H1 (cell line): ENCODE results near the gene TMEM25. TPM values are rescaled to one million over a fixed set of nuclear protein-coding genes. Genes with fewer than 3 reads are reported as not detected.

Experiments
- CTCF ChIA-PET: fragments of 300-600 bp; sonication (Branson Sonifier 250); formaldehyde crosslinking; loops from one replicate; lab custom pipeline; 2021; ENCODE audit not compliant: partially characterized antibody; lab: Charles Lee
- POLR2A ChIA-PET: fragments of 300-600 bp; sonication (Branson Sonifier 250); formaldehyde crosslinking; loops from one replicate; lab custom pipeline; 2021; ENCODE audit warnings: inconsistent platforms; ENCODE audit not compliant: partially characterized antibody; lab: Charles Lee
- DNase-seq, 2 experiments: peaks; one replicate each; pipeline versions ENCODE4 v3.0.0 to v3.0.0-alpha.2; 2010 to 2022; ENCODE audit warnings: low spot score in 2 of 2, low read depth in 1 of 2, mixed read lengths in 1 of 2
- FAIRE-seq: peaks from 2 replicates; lab custom pipeline; 2011; peaks lifted over from hg19 to GRCh38; lab: Jason Lieb, UNC
- H2AFZ ChIP-seq: 2 replicates; pipeline ENCODE4 v1.8.1; 2012; ENCODE audit warnings: low read length, inconsistent platforms
- H2AK5ac ChIP-seq: 2 replicates; pipeline ENCODE4 v1.6.1; 2013; ENCODE audit warnings: low read depth, low read length
- H2BK120ac ChIP-seq: replicated peaks from 2 replicates; pipeline ENCODE3; 2013; ENCODE audit warnings: low read depth, low read length, inconsistent platforms
- H2BK12ac ChIP-seq: 2 replicates; pipeline ENCODE4 v1.6.1; 2013; ENCODE audit warnings: low read depth, low read length
- H2BK15ac ChIP-seq: 2 replicates; pipeline ENCODE4 v1.6.1; 2013; ENCODE audit warnings: low read length
- H2BK20ac ChIP-seq: 2 replicates; pipeline ENCODE4 v1.6.1; 2013; ENCODE audit warnings: low read length
- H2BK5ac ChIP-seq: 2 replicates; pipeline ENCODE4 v1.6.1; 2013; ENCODE audit warnings: low read depth, low read length
- H3K14ac ChIP-seq: 2 replicates; pipeline ENCODE4 v1.6.1; 2013; ENCODE audit warnings: inconsistent platforms; ENCODE audit not compliant: insufficient read length
- H3K18ac ChIP-seq: 2 replicates; pipeline ENCODE4 v1.6.1; 2013; ENCODE audit warnings: low read length; ENCODE audit errors: extremely low read depth
- H3K23ac ChIP-seq: 2 replicates; pipeline ENCODE4 v1.6.1; 2013; ENCODE audit warnings: inconsistent platforms; ENCODE audit not compliant: insufficient read length
- H3K23me2 ChIP-seq: 2 replicates; pipeline ENCODE4 v1.6.1; 2013; ENCODE audit warnings: low read depth, low read length
- H3K27ac ChIP-seq: 2 replicates; pipeline ENCODE4 v1.6.1; 2011; ENCODE audit warnings: low read depth, low read length, inconsistent platforms
- H3K27me3 ChIP-seq, 4 experiments: replicated peaks in 1 of 4; 1 replicate in 1 of 4; 2 replicates in 3 of 4; pipeline versions ENCODE4 v1.6.1 to v1.8.1; 2011 to 2013; ENCODE audit warnings: low read length in 3 of 4, mild to moderate bottlenecking in 3 of 4, inconsistent platforms in 2 of 4, mixed read lengths in 2 of 4, moderate library complexity in 1 of 4; ENCODE audit not compliant: control insufficient read depth in 3 of 4, insufficient read depth in 3 of 4; ENCODE audit errors: extremely low read depth in 1 of 4
- H3K36me3 ChIP-seq, 4 experiments: 2 replicates each; pipeline versions ENCODE4 v1.6.1 to v1.8.1; 2011 to 2013; ENCODE audit warnings: mild to moderate bottlenecking in 4 of 4, low read length in 3 of 4, moderate library complexity in 2 of 4, control low read depth in 1 of 4, inconsistent platforms in 1 of 4; ENCODE audit not compliant: insufficient read depth in 4 of 4, control insufficient read depth in 2 of 4
- H3K4ac ChIP-seq: replicated peaks from 2 replicates; pipeline ENCODE3; 2013; ENCODE audit warnings: low read length, low read depth, mixed read lengths, inconsistent platforms; ENCODE audit not compliant: insufficient read length
- H3K4me1 ChIP-seq, 4 experiments: replicated peaks in 1 of 4; 1 replicate in 1 of 4; 2 replicates in 3 of 4; pipeline versions ENCODE4 v1.6.1 to v1.8.1; 2011 to 2013; ENCODE audit warnings: low read length in 3 of 4, inconsistent platforms in 2 of 4, mixed read lengths in 1 of 4; ENCODE audit not compliant: insufficient read depth in 4 of 4, control insufficient read depth in 3 of 4
- H3K4me2 ChIP-seq, 2 experiments: 2 replicates each; pipeline versions ENCODE4 v1.6.1 to v1.8.1; 2011 to 2013; ENCODE audit warnings: low read depth in 2 of 2, low read length in 2 of 2, control low read depth in 1 of 2, inconsistent platforms in 1 of 2, mild to moderate bottlenecking in 1 of 2; ENCODE audit not compliant: insufficient read depth in 1 of 2
- H3K4me3 ChIP-seq, 4 experiments: fragments of 200-600, 300-600 bp in 1 of 4; sonication (generic), shearing (Covaris generic), sonication (Bioruptor Twin) in 1 of 4; 2 replicates each; pipeline versions ENCODE4 v1.5.1 to v1.8.1; 2011 to 2016; ENCODE audit warnings: low read length in 4 of 4, low read depth in 3 of 4, control low read depth in 2 of 4, inconsistent platforms in 2 of 4, mild to moderate bottlenecking in 2 of 4, mixed read lengths in 1 of 4, moderate library complexity in 1 of 4; ENCODE audit not compliant: insufficient read depth in 2 of 4; ENCODE audit errors: extremely low read depth in 1 of 4
- H3K56ac ChIP-seq: replicated peaks from 2 replicates; pipeline ENCODE3; 2013; ENCODE audit warnings: low read depth, mild to moderate bottlenecking, mixed read lengths, low read length, inconsistent platforms; ENCODE audit not compliant: insufficient read length
- H3K79me1 ChIP-seq: 2 replicates; pipeline ENCODE4 v1.6.1; 2013; ENCODE audit warnings: low read depth, low read length, control low read depth
- H3K79me2 ChIP-seq, 2 experiments: 2 replicates each; pipeline versions ENCODE4 v1.6.1 to v1.8.1; 2012 to 2013; ENCODE audit warnings: low read length in 2 of 2, mild to moderate bottlenecking in 2 of 2, inconsistent platforms in 1 of 2; ENCODE audit not compliant: insufficient read depth in 2 of 2, control insufficient read depth in 1 of 2
- H3K9ac ChIP-seq, 4 experiments: replicated peaks in 1 of 4; 1 replicate in 1 of 4; 2 replicates in 3 of 4; pipeline versions ENCODE4 v1.6.1 to v1.8.1; 2011 to 2013; ENCODE audit warnings: low read depth in 3 of 4, low read length in 3 of 4, control low read depth in 2 of 4, mild to moderate bottlenecking in 2 of 4, moderate library complexity in 2 of 4, inconsistent platforms in 1 of 4; ENCODE audit errors: extremely low read depth in 1 of 4
- H3K9me3 ChIP-seq, 2 experiments: 2 replicates each; pipeline versions ENCODE4 v1.6.1 to v1.8.1; 2012 to 2013; ENCODE audit warnings: mild to moderate bottlenecking in 2 of 2, moderate library complexity in 2 of 2, control low read depth in 1 of 2, inconsistent platforms in 1 of 2, low read depth in 1 of 2, low read length in 1 of 2, mixed read lengths in 1 of 2; ENCODE audit not compliant: insufficient read depth in 2 of 2
- H4K20me1 ChIP-seq, 2 experiments: replicated peaks in 1 of 2; 2 replicates each; pipeline versions ENCODE3 to v1.8.1; 2011 to 2013; ENCODE audit warnings: inconsistent platforms in 2 of 2, low read length in 2 of 2, mild to moderate bottlenecking in 1 of 2; ENCODE audit not compliant: insufficient read depth in 2 of 2, control insufficient read depth in 1 of 2
- H4K5ac ChIP-seq: 2 replicates; pipeline ENCODE4 v1.6.1; 2013; ENCODE audit warnings: low read length, low read depth, mixed read lengths, inconsistent platforms; ENCODE audit not compliant: insufficient read length
- H4K8ac ChIP-seq: 2 replicates; pipeline ENCODE4 v1.8.0; 2013; ENCODE audit warnings: mild to moderate bottlenecking, moderate library complexity, low read length, inconsistent platforms; ENCODE audit not compliant: insufficient read depth; ENCODE audit errors: extremely low read depth
- H4K91ac ChIP-seq: replicated peaks from 2 replicates; pipeline ENCODE3; 2013; ENCODE audit warnings: low read length, mixed read lengths, inconsistent platforms; ENCODE audit not compliant: insufficient read length
- E2F6 ChIP-seq: IDR thresholded peaks from 2 replicates; pipeline ENCODE4 v1.6.1; 2012; ENCODE audit warnings: inconsistent platforms
- GABPA ChIP-seq: IDR thresholded peaks from 2 replicates; pipeline ENCODE4 v1.6.1; 2011; ENCODE audit warnings: mild to moderate bottlenecking, low read length, moderate library complexity, borderline replicate concordance; ENCODE audit not compliant: insufficient read depth
- SAP30 ChIP-seq: fragments of 300-600 bp; sonication (generic); IDR thresholded peaks from 2 replicates; pipeline ENCODE4 v1.7.1; 2012; ENCODE audit warnings: low read length, moderate library complexity, mild to moderate bottlenecking, inconsistent platforms; ENCODE audit not compliant: insufficient read depth, insufficient replicate concordance
- WGBS, 2 experiments: shearing (Covaris generic) in 1 of 2; methylation state at CpG; one replicate each; pipeline versions ENCODE4 v1.1.6 to v1.1.7; 2013 to 2015; ENCODE audit warnings: low lambda C conversion rate in 2 of 2, mixed read lengths in 2 of 2, inconsistent platforms in 1 of 2, low coverage in 1 of 2, missing lambda C conversion rate in 1 of 2; ENCODE audit not compliant: insufficient replicate concordance in 2 of 2, insufficient coverage in 1 of 2, insufficient read length in 1 of 2; ENCODE audit errors: extremely low coverage in 1 of 2, missing lambda C conversion rate in 1 of 2; 5-methylcytosine and 5-hydroxymethylcytosine counted together
- polyA plus RNA-seq, 7 experiments: library from polyadenylated mRNA; depleted of rRNA in 3 of 7; stranded (reverse) in 5 of 7; unstranded in 2 of 7; fragments of >200 nt in 5 of 7; fragments of 200-250 nt in 2 of 7; gene quantifications; 1 replicate in 5 of 7; 2 replicates in 1 of 7; 4 replicates in 1 of 7; pipeline versions ENCODE4 v1.2.1 to v1.2.3, GENCODE V29; 2011 to 2013; ENCODE audit warnings: missing spikeins in 2 of 7, mixed read lengths in 2 of 7
- total RNA-seq: library from RNA; stranded (reverse); fragmentation: NEBNext Ultra II Directional; extraction: Animal tissue kit (Norgen Biotek cat#: 25700); gene quantifications from 2 replicates; pipeline ENCODE4 v1.2.1, GENCODE V29; 2021

Gene TMEM25
- total and polyA plus RNA-seq, 2 of the 8 experiments (the other 6 are each of a cell fraction or from before 2014, with no cell fraction given), result 18.3 to 26.8 TPM

GRCh38 chr11:118484405-118484804 is 46.6 kb upstream of the TMEM25 start:
- Histone ChIP-seq H4K20me1 (peaks cover 0 to 2% of the 10 kb centered on the region in 2 experiments), H4K91ac (no peak overlapping the region), H3K4me2 (no peak overlapping the region), H4K5ac (no peak overlapping the region), H3K18ac (no peak overlapping the region), H2AFZ (no peak overlapping the region), H3K9me3 (no peaks in the 10 kb centered on the region; a peak in 1 of 4 replicates), H3K23me2 (no peaks in the 10 kb centered on the region; the same call in 1 of the 2 replicates), H3K4me3 (no peak overlapping the region), H3K9ac (no peak overlapping the region), H2BK12ac (no peak overlapping the region), H3K4ac (no peak overlapping the region), H3K23ac (no peak overlapping the region), H2AK5ac (no peak overlapping the region), H3K79me2 (no peaks in the 10 kb centered on the region), H3K4me1 (no peaks in the 10 kb centered on the region), H4K8ac (no peak overlapping the region), H2BK5ac (no peak overlapping the region), H3K27me3 (no peaks in the 10 kb centered on the region), H3K56ac (no peak overlapping the region), H2BK20ac (no peak overlapping the region), H2BK15ac (no peak overlapping the region), H3K27ac (no peak overlapping the region), H2BK120ac (no peak overlapping the region), H3K79me1 (no peaks in the 10 kb centered on the region), H3K14ac (no peak overlapping the region), H3K36me3 (peaks cover 10 to 73% (median 58%) of the 10 kb centered on the region in 4 experiments)
- 91% methylated on average over 3 of the region's 3 CpGs; no CpG with 5 or more reads in 1 of the 2 experiments for WGBS, 2 experiments
- DNase-seq, result no peak
- POLR2A ChIA-PET, result no interaction called here
- CTCF ChIA-PET, result interaction anchor here (0.6 kb wide), 1 partner anchor 106 kb away, joined by 4 read pairs; no protein-coding TSS in a partner anchor
- FAIRE-seq, result no peak
- TF ChIP-seq SAP30, result no peak
- no peak for TF ChIP-seq E2F6
- no peak for TF ChIP-seq GABPA
